ENCODE data around the gene RHBDL1. TPM values are rescaled to one million over a fixed set of nuclear protein-coding genes. Genes with fewer than 3 reads are reported as not detected.
A peak's percentile ranks its signal among the peaks of the same experiment; 100 is the strongest.

The RHBDL1 gene
- total and polyA plus RNA-seq, 9 of the 15 experiments (the other 6 are each of a cell fraction or from before 2014, with no cell fraction given): 0.03 to 5.6 (median 1.3) TPM; not detected in 1

DNA sequence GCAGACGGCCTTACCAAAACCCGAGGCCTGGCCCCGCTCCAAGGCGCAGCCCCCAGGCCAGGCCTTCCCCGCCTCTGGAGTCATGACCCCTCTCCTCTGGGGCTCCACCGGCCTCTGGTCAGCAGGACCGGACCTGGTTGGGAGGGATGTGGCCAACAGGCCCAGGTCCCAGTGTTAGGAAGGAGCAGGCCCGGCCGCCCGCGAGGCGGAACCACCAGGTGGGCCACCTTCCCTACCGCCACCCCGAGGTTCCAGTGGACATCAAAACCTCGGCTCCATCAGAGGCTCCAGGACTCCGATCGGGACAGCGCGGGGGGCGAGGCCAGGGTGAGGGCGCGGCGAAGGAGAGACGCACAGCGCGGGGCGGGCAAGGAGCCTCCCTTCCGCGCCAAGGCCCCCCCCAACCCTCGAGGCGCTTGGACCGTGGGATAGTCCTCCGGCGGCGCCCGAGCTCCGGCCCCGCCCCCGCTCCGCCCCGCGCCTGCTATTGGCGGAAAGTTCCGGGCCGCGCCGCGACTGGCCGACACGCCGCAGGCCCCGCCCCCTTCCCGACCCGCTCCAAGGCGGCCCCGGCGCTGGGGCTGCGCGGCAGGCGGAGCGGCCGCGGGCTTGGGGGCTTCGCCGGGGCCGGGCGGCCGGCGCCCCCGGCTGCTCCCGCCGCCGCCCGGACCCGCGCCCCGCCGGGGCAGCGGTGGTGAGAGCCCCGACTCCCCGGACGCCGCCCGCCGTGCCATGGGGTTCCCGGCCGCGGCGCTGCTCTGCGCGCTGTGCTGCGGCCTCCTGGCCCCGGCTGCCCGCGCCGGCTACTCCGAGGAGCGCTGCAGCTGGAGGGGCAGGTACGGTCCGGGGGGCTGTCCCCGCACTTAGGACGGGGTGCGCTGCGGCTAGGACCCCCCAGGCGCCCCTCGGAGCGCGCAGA is 39.3 kb downstream of the RHBDL1 start, which contains the start of gene METRN (continued):
- TF ChIP-seq KLF13 (tag; IDR thresholded peaks at IDR 0.05; ENCODE audit: borderline replicate concordance, low read depth): no peak
- TF ChIP-seq FOXJ2 (tag; IDR thresholded peaks at IDR 0.05): no peak
- TF ChIP-seq ATF4 (CRISPR knock-in tag; IDR thresholded peaks at IDR 0.05): no peak
- no peak for TF ChIP-seq SMAD3 (CRISPR knock-in tag; conservative IDR thresholded peaks at IDR 0.05)
- TF ChIP-seq GTF2E2 (tag; IDR thresholded peaks at IDR 0.05): no peak
- no peak for TF ChIP-seq SOX6 (IDR thresholded peaks at IDR 0.05)
- TF ChIP-seq MAZ (CRISPR knock-in tag; conservative IDR thresholded peaks at IDR 0.05 in 1 of 2, IDR thresholded peaks at IDR 0.05 in 1 of 2): peak; percentile 11 to 13; a peak in 2 of 4 replicates
- no peak for TF ChIP-seq CHCHD3 (CRISPR knock-in tag; IDR thresholded peaks at IDR 0.05)
- TF ChIP-seq, protein P1, sequence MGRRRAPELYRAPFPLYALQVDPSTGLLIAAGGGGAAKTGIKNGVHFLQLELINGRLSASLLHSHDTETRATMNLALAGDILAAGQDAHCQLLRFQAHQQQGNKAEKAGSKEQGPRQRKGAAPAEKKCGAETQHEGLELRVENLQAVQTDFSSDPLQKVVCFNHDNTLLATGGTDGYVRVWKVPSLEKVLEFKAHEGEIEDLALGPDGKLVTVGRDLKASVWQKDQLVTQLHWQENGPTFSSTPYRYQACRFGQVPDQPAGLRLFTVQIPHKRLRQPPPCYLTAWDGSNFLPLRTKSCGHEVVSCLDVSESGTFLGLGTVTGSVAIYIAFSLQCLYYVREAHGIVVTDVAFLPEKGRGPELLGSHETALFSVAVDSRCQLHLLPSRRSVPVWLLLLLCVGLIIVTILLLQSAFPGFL (CRISPR knock-in tag; IDR thresholded peaks at IDR 0.05): no peak
- no peak for TF ChIP-seq SIX5 (IDR thresholded peaks at IDR 0.05; ENCODE audit: borderline replicate concordance in 1 of 2, insufficient read depth in 1 of 2, low read depth in 1 of 2, low read length in 2 of 2)
- TF ChIP-seq, protein P2, sequence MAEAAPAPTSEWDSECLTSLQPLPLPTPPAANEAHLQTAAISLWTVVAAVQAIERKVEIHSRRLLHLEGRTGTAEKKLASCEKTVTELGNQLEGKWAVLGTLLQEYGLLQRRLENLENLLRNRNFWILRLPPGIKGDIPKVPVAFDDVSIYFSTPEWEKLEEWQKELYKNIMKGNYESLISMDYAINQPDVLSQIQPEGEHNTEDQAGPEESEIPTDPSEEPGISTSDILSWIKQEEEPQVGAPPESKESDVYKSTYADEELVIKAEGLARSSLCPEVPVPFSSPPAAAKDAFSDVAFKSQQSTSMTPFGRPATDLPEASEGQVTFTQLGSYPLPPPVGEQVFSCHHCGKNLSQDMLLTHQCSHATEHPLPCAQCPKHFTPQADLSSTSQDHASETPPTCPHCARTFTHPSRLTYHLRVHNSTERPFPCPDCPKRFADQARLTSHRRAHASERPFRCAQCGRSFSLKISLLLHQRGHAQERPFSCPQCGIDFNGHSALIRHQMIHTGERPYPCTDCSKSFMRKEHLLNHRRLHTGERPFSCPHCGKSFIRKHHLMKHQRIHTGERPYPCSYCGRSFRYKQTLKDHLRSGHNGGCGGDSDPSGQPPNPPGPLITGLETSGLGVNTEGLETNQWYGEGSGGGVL (CRISPR knock-in tag; IDR thresholded peaks at IDR 0.05): no peak
- no peak for TF ChIP-seq E2F8 (IDR thresholded peaks at IDR 0.05; ENCODE audit: low read depth, partially characterized antibody)
- no peak for TF ChIP-seq ZBTB17 (CRISPR knock-in tag; IDR thresholded peaks at IDR 0.05)
- TF ChIP-seq ADNP (tag; IDR thresholded peaks at IDR 0.05): no peak
- no peak for TF ChIP-seq RUNX1 (IDR thresholded peaks at IDR 0.05; ENCODE audit: low read depth)
- TF ChIP-seq PTTG1 (tag; IDR thresholded peaks at IDR 0.05; ENCODE audit: low read depth): no peak
- no peak for TF ChIP-seq ZNF764 (CRISPR knock-in tag; IDR thresholded peaks at IDR 0.05; ENCODE audit: low read depth)

Data from K562 (cell line).